NCI-H69 (cell line): ENCODE measurements around the gene SH2D4B.

Experiments
- DNase-seq: peaks from one replicate; lab custom pipeline; 2025; lab: John Stamatoyannopoulos, UW

SH2D4B gene

GRCh38 chr10:80504158-80504811, 33.4 kb upstream of the SH2D4B start:
- DNase-seq = no peak

DNA sequence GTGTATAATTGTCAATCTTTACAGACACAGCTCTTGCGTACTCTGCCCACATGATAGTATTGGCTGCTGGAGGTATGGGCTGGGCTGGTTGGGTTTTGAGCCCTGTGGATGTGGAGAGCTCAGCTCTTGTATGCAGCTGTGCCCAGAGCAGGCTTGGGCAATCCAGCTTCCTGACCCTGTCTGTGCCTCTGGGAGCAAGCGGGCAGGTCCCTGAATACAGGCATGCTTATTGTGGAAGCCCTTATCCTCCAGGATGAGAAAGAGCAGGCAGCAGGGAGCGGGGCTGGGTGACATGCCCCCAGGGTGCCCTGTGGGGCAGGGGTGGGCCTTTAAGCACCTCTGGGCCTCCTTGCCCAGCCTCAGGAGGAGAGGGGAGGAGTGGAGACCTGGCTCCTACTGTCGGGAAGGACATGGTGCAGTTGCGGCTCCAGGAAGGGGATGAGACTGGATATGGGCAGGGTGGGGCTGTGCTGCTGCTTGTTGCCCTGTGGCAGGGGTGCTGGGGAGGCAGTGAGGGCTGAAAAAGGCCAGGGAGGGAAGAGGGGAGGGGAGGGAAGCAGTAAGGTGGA, 32.7 kb upstream of the SH2D4B start:
- DNase-seq = no peak

GRCh38 chr10:80506189-80506575, 31.5 kb upstream of the SH2D4B start:
- DNase-seq = no peak

GRCh38 chr10:80506836-80507487, 30.7 kb upstream of the SH2D4B start:
- no peak for DNase-seq

DNA sequence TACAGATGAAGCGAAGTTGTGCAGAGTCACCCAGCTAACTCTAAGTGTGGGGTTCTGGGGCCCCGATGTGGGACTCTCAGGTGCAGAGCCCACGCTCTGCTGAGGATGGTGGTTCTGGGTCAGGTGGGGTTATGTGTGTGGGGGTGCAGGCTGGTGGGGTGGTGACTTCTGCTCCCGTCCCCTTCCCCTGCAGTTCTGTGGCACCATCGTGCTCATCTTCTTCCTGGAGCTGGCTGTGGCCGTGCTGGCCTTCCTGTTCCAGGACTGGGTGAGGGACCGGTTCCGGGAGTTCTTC, 28.6 kb upstream of the SH2D4B start:
- no peak for DNase-seq

DNA sequence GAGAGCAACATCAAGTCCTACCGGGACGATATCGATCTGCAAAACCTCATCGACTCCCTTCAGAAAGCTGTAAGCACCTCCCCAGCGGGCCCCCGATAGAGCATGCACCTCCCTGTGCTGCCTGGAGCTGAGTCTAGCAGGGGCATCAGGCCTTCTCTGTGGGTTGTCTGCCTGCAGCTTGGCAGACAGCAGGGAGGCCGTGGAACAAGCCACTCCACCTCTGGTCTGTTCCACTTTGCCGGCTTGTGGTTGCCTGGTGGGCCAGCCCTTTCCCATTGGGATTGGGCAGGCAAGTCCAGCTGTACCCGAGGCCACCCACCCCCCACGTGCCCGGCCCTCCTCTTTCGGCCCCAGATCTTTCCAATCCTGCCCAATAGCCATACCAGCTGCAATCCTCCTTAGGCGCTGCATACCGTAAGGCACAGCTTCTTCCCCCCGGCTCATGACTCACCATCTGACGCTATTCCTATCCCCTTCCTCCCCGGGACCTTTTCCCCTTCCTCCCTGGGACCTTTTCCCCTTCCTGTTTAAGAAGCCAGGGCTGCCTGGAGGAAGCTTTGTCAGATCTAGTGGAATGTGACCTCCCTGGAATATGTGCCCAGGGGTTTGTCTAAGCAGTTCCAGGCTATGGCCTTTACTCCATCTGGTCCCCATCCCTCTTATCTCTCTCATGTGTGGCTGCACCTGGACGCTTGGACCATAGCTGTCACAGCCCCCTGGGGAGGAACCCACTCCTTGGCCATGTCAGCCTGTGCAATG, 28.1 kb upstream of the SH2D4B start:
- no peak for DNase-seq

DNA sequence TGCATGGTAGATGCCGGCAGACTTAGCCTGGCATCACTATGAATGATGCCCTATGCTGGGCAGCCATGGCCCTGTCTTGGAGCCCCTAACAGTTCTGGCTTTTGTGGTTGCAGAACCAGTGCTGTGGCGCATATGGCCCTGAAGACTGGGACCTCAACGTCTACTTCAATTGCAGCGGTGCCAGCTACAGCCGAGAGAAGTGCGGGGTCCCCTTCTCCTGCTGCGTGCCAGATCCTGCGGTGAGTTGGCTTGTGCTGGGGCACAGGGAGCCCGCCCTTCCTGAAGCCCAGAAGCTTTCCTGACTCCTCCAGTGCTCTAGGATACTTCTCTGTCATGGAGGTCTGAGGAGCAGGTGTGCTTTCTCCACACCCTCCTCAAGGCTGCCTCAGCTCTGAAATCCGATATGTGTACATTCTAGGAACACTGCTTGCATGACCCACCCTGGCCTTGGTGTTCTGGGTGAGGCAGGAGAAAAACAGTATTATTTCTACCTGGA, 25.6 kb upstream of the SH2D4B start:
- DNase-seq = peak; percentile 7

- no peak for DNase-seq
Observed at GRCh38 chr10:80513106-80513505, 24.6 kb upstream of the SH2D4B start.

DNA sequence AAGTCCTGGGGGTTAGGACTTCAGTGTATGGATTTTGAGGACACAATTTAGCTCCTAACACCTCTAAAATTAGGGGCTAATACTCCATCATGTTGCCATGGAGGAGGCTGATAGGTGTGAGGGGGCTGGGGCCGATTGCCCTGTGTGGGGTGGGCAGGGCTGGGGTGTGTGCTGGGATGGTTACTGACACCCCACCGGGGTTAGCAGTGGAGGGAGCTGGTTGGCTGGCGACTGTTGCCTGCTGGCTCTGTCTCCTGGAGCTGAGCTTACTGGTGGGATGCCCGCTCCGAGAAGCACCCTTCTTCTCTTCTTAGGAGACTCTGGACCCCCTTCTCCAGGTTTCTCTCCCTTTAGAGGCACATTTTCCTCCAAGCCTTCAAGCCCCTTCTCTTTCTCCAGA, 22.2 kb upstream of the SH2D4B start:
- no peak for DNase-seq

GRCh38 chr10:80515941-80516340, 21.8 kb upstream of the SH2D4B start:
- DNase-seq = no peak

DNA sequence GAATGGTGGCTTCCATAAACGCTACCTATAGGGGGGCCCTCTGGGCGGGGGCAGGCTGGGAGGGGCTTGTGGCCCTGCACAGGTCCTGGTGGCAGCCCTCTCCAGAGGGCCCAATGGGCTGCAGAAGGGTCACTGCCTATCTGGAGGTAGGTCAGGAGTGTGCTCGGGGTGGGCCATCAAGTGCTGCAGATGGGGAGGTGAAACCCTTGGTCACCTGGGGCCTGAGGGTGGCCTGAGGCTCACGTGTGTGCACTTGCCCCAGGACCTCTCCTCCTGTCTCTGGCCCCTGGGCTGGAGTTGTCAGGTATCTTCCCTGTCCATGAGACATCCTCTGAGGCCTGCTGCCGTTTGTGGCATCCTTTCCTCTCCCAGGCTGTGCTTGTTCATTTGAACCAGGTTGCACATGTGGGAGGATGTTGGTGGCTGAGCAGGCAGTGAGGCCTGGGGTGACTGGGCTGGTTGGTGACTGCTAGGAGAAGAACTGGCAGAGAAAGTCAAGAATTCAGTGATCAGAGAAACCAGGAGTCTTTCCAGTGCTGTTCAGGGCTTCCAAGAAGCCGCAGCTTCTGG, 21.1 kb upstream of the SH2D4B start:
- DNase-seq = no peak

DNA sequence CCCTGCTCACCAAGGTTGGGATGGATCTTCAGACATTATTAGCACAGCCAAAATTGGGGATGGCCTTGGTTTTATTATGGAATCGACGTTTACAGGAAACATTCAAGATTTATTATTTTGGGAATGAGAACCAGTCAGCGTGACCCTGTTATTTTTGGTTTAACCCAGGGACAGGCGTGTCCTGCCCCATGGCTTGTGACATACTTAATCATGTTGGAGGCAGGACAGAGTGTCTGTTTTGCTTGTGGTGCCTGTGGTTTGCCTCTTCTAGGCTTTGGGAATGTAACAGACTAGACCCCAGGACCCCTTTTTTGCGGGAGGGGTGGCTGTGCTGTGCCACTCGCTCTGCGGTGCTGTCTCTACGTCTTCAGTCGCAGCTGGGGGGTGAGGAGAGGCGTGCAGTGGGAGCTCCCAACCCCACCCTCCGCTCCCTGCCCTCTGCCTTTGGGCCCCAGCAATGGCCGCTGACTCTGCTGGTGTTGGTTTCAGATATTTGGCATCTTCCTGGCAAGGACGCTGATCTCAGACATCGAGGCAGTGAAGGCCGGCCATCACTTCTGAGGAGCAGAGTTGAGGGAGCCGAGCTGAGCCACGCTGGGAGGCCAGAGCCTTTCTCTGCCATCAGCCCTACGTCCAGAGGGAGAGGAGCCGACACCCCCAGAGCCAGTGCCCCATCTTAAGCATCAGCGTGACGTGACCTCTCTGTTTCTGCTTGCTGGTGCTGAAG, 20.1 kb upstream of the SH2D4B start:
- DNase-seq = no peak

DNA sequence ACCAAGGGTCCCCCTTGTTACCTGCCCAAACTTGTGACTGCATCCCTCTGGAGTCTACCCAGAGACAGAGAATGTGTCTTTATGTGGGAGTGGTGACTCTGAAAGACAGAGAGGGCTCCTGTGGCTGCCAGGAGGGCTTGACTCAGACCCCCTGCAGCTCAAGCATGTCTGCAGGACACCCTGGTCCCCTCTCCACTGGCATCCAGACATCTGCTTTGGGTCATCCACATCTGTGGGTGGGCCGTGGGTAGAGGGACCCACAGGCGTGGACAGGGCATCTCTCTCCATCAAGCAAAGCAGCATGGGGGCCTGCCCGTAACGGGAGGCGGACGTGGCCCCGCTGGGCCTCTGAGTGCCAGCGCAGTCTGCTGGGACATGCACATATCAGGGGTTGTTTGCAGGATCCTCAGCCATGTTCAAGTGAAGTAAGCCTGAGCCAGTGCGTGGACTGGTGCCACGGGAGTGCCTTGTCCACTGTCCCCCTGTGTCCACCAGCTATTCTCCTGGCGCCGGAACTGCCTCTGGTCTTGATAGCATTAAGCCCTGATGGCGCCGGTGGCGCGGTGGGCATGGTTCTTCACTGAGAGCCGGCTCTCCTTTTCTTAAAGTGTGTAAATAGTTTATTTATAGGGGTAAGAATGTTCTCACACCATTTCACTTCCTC, 19.4 kb upstream of the SH2D4B start:
- DNase-seq = no peak

DNA sequence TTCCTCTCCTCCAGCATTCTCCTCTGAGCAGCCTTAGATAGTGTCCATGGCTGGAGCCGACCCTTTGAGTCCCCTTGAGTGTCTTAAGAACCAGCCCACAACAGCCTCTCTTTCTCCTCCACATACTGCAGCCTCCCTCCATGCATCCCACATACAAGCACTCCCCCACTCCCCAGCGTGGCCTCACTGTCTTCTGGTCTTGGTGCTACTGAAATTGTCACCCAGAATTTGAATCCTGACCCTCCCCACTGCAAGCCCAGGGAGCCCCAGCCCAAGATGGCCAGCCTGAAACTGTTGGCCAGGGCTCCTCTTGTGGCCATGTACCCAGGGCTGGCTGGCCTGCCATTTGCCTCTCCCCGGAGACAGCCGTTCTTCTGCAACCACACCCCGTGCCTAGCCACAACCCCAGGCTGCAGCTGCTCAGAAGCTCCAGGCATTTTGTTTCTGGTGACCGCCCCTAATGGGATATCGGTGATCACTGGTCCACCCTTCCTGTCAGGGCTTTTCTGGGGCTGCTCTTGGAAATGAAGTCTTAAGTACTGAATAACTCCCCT, 18.8 kb upstream of the SH2D4B start:
- DNase-seq = no peak

- no peak for DNase-seq
Observed at GRCh38 chr10:80519936-80520650, 17.6 kb upstream of the SH2D4B start.

- peak; percentile 4 for DNase-seq
Observed at GRCh38 chr10:80520661-80521470, 16.8 kb upstream of the SH2D4B start.

DNA sequence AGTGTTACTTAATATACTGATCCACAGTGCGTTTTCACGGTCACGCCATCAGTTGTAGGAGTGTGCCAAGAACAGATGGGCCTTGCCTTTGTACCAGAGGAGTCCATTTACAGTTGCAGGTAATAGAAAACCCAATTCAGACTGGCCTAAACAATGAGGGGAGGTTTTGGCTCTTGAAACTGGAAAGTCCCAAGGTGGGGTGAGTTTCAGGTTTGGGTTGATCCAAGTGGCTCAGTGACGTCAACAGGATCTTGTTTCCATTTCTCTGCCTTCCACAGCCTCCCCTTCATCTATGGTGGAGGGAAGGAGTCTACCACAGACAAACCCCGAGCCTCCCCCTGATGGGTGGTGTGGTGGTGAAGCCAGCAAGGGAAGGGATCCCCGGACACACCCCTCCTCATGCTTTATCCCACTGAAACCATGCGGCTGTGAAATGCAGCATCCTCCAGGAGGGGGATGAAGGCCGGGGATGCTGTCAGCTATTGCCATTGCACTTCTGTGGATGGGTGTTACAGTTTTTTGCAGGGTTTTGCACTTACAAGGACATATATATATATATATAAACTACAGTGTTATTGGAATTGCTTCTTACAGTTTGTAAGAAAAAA, 14.8 kb upstream of the SH2D4B start:
- peak; percentile 55 for DNase-seq

- DNase-seq = no peak
Observed at GRCh38 chr10:80523773-80524172, 13.9 kb upstream of the SH2D4B start.
